ENCODE measurements around the gene ZNF549.
"Not testable (repeated sequence)": the region's sequence is repeated elsewhere in the genome, so short reads cannot be mapped to it uniquely, and the experiment has no call there.

Gene ZNF549
- 1.6 to 11.6 (median 8.7) reads per million in 18 experiments for total RNA-seq

DNA sequence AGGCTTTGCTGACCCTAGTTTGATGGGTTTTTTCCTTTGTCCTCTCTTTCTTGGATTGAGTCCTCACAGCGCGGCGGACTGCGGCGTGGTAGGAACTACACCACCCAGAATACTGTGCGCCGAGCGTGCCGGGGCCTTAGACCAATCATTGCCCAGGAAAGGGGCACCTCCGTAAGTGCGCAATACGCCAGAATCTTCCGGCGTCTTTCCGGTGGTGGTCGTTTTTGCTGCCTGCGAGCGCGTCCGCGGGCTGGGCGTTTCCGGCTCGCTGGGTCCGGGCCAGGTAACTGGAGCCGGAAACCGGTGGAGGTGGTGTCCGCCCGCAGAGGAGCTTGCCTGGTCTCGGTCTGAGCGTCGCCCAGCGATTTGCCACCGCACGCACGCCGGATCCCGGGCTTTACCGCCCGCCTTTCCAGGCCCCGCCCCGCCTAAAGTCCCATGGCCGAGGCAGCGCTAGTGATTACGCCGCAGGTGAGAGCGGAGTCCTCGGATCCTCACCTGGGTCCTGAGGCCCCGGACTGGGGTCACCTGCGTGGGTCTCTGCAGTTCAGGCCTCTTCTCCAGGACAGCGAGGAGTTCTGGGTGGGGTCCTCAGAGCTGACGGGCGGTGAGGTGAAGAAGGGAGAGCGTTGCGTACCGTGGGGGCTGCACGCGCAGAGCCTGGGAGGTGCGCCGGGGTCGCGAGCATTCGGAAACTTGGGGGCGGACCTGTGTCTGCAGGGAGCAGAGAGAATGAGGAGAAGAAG lies at the start of gene ZNF549:
Gene ZNF549 (plus strand): TSS at position 221 of the 746 bp plus-strand sequence. CDS start 218 bp downstream, at position 439.
- DNase-seq = peak; percentile 78 to 86

DNA sequence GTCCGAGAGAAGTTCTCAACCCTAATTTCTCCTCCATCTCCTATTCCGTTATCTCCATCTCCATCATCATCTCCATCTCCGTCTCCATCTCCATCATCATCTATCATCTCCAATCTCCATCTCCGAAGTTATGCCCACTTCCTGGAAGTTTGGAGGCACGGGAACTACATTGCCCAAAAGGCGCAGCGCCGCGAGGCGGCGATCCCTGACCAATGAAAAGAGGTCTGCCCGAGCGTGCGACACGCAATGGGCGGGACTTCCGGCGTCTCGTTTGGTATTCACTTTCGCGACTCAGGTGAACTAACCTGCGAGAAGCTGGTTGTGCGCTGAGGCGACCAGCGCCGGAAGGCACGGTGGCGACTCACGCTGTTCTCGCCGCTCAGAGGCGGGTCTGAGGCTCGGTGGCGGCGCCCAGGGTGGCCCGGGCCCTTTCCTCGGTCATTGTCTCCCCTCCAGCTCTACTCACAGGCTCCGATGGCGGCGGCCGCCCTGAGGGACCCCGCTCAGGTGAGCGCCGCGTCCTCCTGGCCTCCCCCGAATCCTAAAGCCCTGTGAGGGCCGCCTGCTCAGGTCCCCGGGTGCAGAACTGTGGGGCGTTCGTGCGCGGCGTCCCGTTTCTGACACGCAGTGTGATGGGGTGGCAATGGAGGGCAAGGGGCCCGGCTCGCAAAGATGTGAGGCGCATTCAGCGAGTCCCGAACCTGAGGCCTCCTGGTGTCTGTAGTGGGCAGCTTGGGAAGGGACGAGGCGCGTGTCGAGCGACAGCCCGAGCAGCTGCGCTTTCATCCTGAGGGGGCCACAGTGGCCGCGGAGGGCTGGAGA lies 39.5 kb upstream of the ZNF549 start, which contains the start of gene ZNF419:
Gene ZNF419 (plus strand): TSS at position 274 of the 822 bp plus-strand sequence. CDS start 201 bp downstream, at position 475.
- DNase-seq = peak; percentile 80 to 86

DNA sequence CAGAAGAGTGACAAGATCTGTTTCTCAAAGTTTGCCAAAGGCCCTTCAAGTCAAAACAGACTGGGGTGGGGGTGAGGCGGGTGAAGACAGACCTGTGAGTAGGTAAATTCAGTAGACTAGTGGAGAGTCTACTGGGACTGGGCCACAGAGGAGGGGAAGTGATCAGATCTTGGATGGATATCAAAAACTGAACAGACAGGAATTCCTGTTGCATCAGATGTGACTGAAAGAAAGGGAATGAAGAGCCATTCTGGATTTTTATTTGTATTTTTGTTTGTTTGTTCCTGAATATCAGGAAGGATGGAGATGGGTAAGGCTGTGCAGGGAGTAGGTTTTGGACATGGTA lies 38.9 kb upstream of the ZNF549 start:
- not testable (repeated sequence) for DNase-seq

DNA sequence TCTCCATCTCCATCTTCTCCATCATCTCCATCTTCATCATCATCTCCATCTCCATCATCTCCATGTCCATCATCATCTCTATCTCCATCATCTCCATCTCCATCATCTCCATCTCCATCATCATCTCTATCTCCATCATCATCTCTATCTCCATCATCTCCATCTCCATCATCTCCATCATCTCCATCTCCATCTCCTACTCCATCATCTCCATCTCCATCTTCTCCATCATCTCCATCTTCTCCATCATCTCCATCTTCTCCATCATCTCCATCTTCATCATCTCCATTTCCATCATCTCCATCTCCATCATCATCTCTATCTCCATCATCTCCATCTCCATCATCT lies 27.9 kb upstream of the ZNF549 start:
- DNase-seq = not testable (repeated sequence)

DNA sequence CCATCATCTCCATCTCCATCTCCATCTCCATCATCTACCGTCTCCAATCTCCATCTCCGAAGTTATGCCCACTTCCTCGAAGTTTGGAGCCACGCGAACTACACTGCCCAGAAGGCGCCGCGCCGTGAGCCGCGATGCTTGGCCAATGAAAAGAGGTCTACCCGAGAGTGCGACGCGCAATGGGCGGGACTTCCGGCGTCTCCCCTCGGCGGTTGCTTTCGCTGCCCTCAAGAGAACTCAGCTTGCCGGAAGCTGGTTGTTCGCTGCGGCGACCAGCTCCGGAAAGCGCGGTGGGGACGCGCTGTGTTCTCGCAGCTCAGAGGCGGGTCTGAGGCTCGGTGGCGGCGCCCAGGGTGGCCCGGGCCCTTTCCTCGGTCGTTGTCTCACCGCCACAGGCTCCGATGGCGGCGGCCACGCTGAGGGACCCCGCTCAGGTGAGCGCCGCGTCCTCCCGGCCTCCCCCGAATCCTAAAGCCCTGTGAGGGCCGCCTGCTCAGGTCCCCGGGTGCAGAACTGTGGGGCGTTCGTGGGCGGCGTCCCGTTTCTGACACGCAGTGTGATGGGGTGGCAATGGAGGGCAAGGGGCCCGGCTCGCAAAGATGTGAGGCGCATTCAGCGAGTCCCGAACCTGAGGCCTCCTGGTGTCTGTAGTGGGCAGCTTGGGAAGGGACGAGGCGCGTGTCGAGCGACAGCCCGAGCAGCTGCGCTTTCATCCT lies 27.3 kb upstream of the ZNF549 start, which contains the start of gene ZNF773:
Gene ZNF773 (plus strand): TSS at position 259 of the 716 bp plus-strand sequence. CDS start 143 bp downstream, at position 402.
- DNase-seq = peak; percentile 95 to 96

DNA sequence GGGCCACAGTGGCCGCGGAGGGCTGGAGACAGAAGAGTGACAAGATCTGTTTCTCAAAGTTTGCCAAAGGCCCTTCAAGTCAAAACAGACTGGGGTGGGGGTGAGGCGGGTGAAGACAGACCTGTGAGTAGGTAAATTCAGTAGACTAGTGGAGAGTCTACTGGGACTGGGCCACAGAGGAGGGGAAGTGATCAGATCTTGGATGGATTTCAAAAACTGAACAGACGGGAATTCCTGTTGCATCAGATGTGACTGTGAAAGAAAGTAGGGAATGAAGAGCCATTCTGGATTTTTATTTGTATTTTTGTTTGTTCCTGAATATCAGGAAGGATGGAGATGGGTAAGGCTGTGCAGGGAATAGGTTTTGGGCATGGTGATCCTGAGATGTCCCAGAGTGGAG lies 26.8 kb upstream of the ZNF549 start:
- not testable (repeated sequence) for DNase-seq

DNA sequence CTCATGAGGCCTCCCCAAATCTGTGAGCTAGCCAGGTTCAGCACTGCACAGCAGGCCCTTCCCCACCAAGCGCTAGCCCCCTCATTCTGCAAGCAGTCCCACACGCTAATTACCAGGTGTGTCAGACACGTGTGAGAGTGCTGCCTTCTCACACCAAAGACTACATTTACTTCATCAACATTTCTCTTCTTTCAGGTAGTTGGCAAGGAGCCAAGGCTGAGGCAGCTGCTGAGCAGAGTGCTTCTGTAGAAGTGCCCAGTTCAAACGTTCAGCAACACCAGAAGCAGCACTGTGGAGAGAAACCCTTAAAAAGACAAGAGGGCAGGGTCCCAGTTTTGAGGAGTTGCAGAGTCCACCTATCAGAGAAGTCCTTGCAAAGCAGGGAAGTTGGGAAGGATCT lies 21.0 kb upstream of the ZNF549 start:
- no peak for DNase-seq

DNA sequence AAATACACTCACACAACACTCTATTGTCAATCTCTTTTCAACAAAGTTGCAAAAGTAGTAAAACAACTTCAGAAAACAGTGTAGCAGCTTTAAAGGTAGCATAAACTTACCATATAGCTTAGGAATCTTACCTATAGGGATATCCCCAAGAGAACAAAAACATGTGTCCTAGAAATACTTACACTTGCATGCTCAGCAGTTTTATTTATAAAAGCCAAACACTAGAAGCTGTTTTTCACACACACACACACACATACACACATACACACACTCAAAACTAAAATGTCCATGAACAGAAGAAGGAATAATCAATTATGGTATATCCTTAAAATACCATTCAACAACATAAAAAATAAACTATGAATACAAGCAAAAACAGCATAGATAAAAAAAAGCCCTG lies 15.7 kb upstream of the ZNF549 start:
- DNase-seq = no peak

DNA sequence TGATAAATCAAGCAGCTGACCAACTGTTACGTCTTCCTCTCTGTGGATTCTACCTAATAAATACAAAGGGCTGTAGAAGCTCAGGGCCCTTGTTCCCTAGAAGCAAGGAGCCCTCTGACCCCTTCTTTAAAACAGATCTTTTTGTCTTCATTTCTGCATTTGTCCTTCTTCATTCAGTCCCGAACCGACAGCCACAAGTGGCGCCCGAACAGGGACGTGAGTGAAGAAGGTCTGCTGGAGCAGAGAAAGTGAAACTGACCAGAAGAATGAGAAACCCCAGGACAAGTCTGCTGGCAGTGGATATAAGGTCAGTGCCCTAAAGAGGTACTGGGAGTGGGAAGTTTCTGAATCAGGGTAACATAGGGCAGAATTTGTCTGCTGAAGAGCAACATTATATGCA lies 14.3 kb upstream of the ZNF549 start:
- no peak for DNase-seq

DNA sequence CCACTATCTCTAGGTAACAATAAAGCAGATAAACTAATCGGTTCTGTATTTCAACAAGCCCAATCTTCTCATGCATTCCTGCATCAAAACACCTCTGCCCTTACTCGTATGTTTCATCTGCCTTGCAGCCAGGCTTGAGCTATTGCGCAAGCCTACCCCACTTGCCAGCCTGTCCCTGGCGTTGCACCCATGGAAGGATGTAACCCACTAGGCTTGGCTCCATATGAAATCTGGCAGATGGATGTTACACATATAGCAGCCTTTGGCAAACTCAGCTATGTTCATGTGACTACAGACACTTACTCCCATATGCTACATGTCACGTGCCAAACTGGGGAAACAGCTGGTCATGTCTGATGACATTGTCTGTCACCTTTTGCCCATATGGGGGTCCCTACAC lies 11.9 kb upstream of the ZNF549 start:
- DNase-seq = no peak

DNA sequence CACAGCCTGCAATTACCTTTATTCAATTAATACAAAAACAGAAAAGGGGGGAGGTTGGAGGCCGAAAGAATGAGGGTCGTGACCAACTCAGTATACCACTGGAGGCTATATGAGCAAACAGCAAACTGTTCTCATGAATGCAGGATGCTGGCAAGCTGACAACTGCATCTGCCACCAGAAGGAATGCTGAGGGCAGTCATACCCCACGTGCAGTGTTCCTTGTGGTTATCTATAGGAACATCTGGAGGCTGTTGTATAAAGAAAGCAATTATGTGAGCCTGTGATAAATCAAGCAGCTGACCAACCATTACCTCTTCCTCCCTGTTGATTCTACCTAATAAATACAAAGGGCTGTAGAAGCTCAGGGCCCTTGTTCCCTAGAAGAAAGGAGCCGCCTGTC lies 9.1 kb upstream of the ZNF549 start:
- not testable (repeated sequence) for DNase-seq

DNA sequence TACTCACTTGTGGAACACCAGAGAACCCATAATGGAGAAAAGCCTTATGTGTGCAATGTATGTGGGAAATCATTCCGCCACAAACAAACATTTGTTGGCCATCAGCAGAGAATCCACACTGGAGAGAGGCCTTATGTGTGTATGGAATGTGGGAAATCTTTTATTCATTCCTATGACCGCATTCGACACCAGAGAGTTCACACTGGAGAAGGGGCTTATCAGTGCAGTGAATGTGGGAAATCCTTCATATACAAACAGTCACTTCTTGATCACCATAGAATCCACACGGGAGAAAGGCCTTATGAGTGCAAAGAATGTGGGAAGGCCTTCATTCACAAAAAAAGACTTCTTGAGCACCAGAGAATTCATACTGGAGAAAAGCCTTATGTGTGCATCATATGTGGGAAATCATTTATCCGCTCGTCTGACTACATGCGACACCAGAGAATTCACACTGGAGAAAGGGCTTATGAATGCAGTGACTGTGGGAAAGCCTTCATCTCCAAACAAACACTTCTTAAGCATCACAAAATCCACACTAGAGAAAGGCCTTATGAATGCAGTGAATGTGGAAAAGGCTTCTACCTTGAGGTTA lies 10.9 kb downstream of the ZNF549 start:
- DNase-seq = no peak

DNA sequence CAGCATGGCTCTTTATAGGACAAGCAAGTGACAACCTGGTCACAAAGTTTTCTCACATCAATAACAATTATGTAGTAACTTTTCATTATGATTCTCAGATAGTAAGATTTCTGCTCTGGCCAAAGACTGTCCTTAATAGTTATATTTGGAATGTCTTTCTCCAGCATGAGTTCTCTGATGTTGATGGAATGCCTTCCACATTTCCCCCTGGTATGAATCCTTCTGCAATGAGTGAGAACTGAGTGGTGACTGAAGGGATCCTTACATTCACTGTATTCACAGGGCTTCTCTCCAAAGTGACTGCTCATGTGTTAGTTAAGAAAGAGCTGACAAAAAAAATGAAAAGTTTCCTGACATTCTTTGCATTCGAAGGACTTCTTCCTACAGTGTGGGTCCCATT lies 19.4 kb downstream of the ZNF549 start:
- DNase-seq = no peak

DNA sequence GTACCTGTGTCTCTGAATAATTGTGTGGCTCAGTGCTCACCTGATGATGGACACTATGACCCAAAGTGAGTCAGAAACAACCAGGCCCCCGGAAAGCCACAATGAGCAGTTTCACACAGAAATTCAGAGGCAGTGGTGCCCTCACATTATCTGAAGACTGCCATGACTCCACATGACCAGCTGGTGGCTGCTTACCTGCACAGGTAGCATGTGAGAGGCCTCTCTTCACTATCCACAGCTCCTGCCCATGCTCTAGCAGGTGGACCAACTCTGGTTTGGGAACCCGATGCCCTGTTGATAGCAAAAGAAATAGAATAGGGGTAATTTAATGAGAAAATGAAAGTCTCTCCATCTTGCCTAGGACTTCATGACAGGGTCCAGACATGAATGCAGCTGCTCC lies 25.3 kb downstream of the ZNF549 start:
- no peak for DNase-seq

DNA sequence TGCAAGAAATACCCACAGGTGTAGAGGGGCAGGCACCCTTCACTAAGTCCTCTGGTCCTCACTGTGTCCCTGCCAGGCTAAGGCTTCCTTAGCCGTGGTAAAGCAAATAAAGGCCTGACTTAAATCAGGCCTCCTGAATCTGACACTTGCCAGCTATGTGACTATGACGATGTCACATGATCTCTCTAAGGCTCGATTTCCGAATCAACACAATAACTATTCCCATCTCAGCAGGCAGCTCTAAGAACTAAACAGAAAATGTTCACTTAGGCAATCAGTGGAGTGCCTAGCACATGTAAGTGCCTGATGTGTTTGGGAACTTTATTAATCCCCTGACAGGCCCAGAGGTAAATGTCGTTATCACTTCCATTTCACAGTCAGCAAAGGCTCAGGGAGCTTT lies 30.5 kb downstream of the ZNF549 start:
- no peak for DNase-seq

DNA sequence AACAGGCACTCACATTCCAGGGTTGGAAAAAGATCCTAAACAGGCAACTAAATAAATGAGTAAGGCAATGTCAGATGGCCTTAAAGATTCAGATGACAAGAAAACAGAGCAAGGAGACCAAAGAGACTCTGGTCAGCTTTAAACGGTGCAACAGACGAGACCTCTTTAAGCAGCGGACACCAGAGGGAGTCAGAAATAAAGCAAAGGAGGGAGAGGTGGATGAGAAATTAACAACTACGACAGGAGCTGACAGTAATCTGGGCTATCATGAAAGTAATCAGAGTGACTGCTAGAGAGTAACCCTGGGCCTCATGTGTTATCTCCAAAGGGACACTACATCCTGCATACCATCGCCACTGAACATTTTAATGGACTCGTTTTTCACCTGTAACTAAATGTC lies 31.4 kb downstream of the ZNF549 start:
- no peak for DNase-seq

DNA sequence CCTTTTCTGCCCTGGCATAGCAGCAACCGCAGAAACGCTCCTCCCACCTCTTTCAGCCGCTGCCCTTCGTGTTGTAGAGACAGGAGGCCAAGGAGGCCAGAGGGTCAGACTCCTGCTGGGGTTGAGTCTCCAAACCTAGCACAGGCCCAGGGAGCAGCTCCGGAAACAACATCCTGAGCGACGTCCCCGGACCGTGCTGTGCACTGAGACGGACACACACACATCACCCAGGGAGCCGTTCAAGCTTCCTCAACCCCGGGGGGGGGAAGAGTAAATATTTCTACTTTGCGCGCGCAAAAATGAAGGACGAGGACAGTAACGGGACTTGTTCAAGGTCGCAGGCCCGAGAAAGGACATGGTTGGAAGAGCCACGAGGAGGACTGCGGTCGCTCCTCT lies 31.9 kb downstream of the ZNF549 start:
- peak in 1 of 2 donors; percentile 13 for DNase-seq

DNA sequence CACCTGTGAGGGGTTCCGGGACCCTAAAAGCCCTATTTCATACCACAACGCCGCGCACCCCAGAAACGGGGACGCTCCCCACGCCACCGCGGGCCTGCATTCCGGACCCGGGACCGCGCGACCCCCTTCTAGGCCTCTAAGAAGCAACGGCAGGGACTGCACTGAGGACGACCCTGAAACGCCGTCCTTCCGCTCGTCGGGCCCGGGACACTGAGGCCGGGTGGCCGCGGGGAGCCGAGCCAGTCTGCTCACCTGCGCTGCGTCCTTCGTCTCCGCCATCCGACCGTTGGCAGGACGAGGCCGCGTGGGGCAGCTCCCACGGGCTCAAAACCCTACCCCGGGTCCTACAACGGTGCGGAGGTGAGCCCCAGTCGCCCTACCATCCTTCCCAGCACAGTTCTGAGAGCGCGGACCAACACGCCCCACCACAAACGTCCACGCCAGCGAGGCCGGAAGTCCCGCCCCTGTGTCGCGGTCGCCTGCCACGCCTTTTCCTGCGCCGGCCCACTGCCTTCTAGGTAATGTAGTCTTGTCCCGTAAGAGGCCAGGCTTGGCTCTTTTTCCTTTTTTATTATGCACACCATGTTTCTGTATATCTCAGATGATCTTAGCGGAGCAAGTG lies 32.4 kb downstream of the ZNF549 start, which contains the start of gene ZNF550:
Gene ZNF550 (minus strand): TSS at position 460 of the 622 bp plus-strand sequence. CDS start 181 bp downstream, at position 279.
- DNase-seq = peak; percentile 79 to 87

DNA sequence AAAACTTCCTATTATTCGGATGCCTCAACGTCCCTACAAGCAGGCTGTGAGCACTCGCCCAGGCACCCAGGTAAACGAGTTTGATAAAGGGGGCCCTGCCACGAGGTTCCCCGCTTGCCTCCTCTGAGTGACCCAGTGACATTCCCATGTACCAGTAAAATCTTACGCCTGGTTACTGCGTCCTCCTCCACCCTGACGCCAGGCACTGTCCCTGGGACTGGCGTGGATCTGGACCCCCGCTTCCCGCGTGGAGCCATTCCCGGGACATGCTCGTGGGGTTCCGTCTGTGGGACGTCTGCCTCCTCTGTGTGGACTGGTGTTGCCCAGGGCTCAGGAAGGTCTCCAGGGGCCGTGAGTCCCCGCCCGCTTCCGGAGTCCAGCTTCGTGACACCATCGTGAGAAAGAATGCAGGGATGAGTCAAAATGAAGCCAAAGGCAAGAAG lies 32.9 kb downstream of the ZNF549 start:
- no peak for DNase-seq

DNA sequence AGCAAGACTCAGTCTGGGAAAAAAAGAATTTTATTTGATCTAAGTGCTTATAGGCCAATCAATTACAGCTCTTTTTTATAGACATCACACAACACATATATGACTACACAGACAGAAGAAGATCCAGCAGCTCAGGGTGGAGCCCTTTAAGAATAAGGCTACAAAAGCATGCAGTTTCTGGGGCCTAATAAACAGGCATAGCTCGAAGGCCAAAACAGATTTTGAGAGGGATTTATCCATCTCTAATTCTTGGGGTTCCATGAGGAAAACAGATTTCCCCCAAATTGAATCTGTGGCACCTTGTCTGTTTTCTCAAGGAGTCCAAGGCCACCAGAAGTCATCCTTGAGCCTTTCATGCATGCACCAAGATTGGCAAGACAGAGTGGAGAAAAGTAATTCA lies 36.4 kb downstream of the ZNF549 start:
- DNase-seq = no peak

DNA sequence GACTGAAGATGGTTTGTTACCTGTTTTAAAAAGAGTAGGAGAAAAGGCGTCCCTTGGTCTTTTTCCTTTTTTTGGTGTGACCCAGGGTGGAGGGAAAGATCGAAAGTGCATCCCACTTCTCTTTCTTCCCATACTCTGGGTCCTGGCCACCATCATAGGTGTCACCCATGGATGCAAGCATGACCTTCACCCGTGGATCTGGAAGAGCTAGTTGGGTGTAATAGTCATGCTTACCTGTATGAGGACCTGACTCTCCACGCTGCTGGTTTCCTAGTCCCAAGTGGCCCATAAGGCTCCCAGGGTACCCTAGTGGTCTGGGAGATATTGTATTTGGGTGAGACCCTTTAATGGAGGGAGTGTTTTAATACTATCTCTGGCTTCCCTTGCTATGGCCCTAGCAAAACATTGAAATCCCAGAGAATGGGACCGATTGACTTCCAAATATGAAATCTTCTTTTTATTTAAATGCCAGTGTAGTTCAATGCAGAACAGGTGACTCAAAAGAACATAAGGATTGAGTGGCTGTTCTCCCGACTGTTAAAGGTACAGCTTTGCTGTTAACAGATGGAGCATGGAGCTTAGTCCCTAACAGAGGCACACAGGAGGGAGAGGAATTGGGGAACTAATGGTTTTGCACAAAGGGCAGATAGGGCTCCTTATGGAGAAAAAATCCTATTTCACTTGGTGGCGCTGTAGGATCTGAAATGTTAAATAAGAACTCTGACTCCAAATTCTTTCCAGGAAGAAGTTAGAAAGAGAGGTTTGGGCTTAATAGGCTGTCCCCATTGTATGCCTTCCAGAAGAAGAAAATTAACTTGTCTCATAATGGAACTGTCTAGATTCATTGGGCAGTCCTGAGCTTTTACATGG lies 39.5 kb downstream of the ZNF549 start:
- DNase-seq = peak in 1 of 2 donors; percentile 47
